HS-27A (cell line): ENCODE results near the gene SEPTIN12.
"Not testable (repeated sequence)": the region's sequence is repeated elsewhere in the genome, so short reads cannot be mapped to it uniquely, and the experiment has no call there.

Source experiments
- DNase-seq: peaks from one replicate; pipeline ENCODE4 v3.0.0-alpha.2; 2012; ENCODE audit warnings: low read depth, missing footprints

The SEPTIN12 gene

DNA sequence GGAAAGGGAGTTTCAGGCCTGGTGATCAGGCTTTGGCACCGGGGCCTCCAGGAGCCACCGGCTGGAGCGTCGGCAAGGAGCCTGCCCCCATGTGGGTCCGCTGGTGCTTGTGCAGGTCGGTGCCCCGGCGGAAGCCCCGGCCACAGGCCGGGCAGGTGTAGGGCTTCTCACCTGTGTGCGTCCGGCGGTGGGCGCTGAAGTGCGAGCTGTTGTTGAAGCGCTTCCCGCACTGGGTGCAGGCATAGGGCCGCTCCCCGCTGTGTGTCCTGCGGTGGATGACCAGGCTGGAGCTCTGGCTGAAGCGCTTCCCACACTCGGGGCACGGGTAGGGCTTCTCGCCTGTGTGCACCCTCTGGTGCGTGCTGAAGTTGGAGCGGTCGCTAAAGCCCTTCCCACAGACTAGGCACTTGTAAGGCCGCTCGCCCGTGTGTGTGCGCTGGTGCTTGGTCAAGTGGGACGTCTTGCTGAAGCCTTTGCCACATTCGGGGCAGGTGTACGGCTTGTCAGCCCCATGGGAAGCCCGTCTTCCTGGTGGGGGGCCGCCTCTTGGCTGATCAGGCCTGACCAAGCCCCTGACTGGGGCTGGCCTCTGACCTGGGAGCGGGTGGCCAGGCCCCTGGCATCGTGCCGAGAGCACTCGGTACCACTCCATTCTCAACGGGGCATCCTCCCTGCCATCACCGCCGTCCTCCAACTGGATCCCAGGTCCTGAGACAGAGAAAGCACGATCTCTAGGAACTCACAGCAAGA, 35.6 kb downstream of the SEPTIN12 start:
- no peak for DNase-seq

DNA sequence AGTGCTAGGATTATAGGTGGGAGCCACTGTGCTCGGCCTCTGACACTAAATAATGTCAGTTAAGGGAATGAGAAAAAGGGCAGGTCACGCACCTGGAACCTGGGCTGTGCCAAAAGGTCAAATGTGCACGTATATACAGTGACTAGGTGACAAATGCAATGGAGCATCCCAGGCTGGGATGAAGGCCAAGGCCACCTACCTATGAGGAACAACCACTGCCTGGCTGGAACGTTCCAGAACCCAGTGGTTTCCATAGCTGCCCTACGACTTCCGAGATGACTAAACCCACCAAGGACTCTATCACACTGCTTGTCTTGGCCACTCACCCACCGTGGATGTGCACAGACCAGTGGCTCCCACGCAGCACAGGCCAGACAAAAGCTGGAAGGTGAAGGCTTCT, 37.2 kb downstream of the SEPTIN12 start:
- DNase-seq = no peak

GRCh38 chr16:4749700-4750257, 38.4 kb downstream of the SEPTIN12 start:
- DNase-seq = no peak

GRCh38 chr16:4748682-4749411, 39.3 kb downstream of the SEPTIN12 start:
- DNase-seq = no peak

DNA sequence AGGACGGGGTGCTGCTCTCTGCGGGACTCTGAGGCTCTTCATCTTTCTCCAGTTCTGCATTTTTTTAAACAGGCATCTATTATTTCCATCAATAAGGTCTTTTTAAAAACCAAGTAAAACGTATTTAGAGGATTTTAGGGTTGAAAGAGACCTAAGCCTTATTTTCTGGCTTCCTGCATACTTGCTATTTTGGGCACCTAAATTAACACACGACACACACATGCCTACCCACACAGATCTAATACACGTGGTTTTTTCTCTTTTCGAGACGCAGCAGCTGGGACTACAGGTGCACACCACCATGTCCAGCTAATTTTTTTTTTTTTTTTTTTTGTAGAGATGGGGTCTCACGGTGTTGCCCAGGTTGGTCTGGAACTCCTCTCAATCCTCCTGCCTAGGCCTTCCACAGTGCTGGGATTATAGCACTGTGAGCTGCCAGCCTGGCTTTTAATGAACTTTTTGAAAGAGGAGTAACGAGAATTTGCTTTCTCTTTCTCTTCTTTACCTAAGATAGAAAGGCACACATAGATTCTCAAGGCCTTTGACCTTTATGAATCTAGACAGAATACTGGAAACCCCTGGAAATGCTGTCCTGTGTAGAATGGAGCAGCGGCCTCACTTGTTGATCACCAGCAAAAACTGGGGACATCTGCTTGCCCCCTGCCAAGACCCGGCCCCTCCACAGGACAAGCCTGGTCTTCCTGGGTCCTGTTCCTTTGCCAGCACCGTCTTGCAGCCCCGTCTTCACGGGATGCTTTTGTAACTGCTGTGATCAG, 40.1 kb downstream of the SEPTIN12 start:
- no peak for DNase-seq

- DNase-seq = no peak
These were observed 41.1 kb downstream of the SEPTIN12 start for GRCh38 chr16:4746991-4747574.

DNA sequence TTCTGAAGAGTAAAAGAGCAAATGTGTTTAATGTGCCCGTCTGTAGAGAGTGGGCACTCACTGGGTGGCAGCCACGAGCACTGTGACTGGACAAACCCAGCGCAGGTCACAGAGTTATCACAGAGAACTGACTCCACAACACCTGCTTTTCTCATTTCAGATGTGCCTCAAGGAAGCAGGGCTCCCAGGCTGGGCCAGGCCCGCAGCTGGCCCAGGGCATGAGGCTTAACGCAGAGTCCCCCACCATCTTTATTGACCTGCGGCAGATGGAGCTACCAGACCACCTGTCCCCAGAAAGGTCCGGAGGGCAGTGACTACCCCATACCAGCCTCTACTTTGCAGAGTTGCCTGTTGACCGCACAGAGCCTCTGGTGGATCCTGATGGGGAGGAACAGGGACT, 41.9 kb downstream of the SEPTIN12 start:
- DNase-seq = no peak

DNA sequence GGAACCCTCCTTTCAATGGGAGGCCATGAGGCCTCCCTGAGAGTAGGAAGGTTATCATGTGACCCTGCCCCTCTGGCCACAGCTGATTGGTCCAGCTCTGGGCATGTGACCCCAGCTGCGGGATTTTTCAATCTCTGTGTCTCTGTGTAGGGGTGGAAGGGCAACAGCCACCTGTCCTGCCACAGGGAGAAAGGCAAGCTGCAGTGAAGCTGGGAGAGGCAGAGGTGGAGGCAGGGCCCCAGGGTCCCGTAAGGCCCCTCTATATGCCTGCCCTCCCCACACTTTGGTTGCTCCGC, 42.9 kb downstream of the SEPTIN12 start:
- DNase-seq = no peak

DNA sequence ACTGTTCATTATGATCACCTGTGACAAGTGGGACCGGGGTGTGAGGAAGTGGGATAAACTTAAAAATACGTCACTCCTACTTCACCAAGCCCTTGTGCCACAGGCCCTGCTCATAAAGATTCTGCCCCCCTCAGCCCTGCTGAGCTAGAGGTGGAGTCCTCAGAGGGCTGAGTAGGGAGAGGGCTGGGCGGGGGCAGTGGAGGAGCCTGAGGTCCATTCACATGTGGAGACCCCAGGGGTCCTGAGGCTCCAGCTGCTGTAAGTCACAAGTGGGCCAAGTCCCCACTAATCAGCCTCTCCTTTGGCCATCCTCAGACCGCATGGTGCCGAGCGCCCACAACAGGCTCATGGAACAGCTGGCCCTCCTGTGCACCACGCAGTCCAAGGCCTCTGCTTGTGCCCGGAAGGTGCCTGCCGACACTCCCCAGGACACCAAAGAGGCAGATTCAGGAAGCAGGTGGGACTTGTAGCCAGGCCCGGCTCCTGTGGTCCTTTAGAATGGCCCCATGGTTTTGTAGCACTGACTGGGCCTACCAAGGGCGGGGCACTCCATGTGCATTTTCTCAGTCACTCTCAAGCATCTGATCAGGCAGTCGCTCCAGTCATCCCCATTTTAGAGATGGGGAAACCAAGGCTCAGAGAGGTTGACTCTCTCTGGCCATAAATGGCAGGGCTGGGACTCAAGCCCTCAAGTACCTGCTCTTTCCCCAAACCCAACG, 43.4 kb downstream of the SEPTIN12 start:
- no peak for DNase-seq

DNA sequence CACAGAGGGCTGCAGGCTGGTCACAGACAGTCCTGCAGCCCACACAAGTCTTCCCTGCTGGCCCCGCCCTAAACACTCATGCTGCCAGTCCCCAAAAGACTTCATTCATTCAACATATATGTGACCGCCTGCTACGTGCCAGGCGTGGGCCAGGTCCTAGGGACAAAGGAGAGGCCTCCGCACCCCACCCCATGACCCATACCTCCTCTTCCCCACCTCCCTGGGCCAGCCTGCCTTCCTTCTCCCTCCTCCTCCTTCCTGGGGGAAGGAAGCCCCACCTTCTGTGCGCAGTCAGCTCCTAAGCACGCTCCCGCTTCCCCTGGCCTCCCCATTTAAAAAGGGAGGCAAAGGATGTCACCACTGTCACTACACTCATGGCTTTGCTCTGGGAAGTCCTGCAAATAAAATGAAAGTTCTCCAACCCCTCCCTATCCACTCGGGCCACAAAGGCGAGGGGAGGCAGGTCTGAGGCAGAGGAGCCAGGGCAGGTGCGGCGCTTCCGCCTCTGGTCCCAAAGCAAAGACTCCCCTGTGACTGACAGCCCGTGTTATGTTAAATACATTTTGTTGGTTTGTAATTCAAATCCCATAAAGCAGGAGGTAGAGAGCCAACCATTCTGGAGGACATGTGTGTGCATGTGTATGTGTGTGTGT, 44.8 kb downstream of the SEPTIN12 start:
- DNase-seq = no peak

DNA sequence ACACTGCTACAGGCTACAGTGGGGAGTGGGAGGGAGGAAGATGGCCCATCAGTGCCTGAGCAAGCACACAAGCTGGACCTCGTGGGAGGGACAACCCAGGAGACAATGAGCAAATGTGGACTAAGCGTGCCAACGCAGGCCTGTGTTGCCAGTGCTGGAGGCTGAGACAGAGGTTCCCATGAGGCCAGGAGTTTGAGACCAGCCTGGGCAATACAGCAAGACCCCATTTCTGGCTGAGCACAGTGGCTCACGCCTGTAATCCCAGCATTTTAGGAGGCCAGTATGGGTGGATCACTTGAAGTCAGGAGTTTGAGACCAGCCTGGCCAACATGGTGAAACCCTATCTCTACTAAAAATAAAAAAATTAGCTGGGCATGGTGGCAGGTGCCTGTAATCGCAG, 49.8 kb downstream of the SEPTIN12 start:
- not testable (repeated sequence) for DNase-seq

GRCh38 chr16:4737545-4737944, 50.6 kb downstream of the SEPTIN12 start:
- no peak for DNase-seq

DNA sequence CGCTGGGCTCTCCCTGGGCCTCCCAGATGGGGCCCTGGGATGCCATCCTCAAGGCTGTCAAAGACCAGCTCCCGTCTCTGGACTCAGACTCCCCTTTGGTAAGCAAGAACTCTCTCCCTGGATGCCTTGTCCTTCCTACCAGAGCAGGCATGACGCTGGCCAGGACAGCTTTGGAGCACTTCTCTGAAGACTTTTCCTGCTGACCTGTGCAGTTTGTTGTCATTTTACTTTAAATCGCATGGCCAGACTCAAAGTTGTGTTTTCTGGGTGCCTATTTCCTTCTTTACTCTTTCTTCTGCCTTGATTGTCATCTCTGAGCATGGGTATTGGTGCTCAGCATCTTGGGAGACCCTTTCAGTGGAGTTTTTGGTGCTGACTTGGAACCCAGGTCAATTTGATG, 51.6 kb downstream of the SEPTIN12 start:
- no peak for DNase-seq

GRCh38 chr16:4734730-4735535, 53.2 kb downstream of the SEPTIN12 start:
- DNase-seq = peak; percentile 38

- peak; percentile 84 for DNase-seq
These were observed 53.9 kb downstream of the SEPTIN12 start, which contains the start of the genes ANKS3 and DNAAF8 for GRCh38 chr16:4734063-4734729. Gene ANKS3, minus strand, starts transcription at chr16:4734271. Its CDS starts 4,122 bp downstream, at chr16:4730149. Gene DNAAF8, plus strand, starts transcription at chr16:4734537. Its CDS starts 1,978 bp downstream, at chr16:4736515.

DNA sequence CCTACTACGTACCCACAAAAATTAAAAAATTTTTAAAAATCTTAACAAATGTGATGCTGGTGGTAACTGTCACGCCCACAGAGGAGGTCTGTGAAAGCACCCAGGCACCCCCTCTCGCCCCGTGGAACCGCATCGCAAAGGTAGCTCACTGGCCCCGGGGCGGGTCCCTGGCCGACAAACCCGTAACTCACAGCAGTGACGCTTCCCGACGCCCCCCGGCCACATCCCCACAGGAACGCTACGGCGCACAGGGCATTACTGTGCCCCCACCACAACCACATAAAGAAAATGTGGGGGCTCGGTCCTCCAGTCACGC, 54.4 kb downstream of the SEPTIN12 start:
- DNase-seq = no peak

GRCh38 chr16:4733211-4733742, 54.9 kb downstream of the SEPTIN12 start:
- DNase-seq = no peak

DNA sequence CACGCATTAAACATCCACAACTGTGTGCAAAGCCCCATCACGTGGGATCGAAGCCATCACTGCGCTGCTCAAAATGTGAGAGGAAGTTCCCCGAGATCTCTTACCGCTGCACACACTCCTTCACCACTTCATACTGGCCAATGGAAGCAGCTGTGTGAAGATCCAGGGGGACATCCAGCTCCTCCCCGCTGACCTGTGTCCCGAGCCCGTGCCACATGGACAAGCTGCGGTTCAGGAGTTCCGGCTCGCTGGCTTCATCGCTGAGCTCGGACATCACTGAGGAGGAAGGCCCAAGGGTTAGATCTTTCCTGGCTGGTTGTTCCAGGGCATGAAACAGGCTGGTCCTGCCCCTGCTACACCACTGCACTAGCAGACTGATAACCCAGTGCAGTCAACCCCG, 58.3 kb downstream of the SEPTIN12 start:
- no peak for DNase-seq

DNA sequence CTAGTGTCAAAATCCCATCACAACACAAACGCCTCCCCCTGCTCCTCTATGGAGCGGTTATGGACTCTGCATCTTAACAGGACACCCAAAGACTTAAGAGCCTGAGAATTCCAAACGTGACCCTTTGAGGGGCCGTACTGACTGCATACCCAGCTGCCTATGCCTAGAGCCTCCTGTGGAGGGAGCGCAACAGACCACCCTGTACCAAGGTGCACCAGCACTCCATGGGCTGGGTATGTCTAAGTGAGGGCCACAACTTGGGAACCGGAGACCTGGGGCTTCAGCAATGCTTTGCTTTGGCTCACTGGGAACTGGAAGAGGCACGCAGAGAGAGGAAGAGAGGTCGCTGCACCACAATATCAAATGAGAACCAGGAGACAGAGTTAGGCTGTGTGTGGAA, 59.5 kb downstream of the SEPTIN12 start:
- DNase-seq = no peak
